OCI-LY3 (cell line): ENCODE data around the gene WDR20.

ENCODE experiments used
- CTCF ChIP-seq: fragments of 200-600, 300-600 bp; sonication (generic); IDR thresholded peaks from 2 replicates; pipeline ENCODE4 v1.5.1; 2014; ENCODE audit warnings: antibody characterized with exemption, low read length, low read depth
- EZH2phosphoT487 ChIP-seq: fragments of 200-600 bp; shearing (Covaris generic); IDR thresholded peaks from 2 replicates; pipeline ENCODE4 v1.6.1; 2018; ENCODE audit warnings: antibody characterized with exemption, mixed run types, low read depth

GRCh38 chr14:102241147-102241546 is 101.5 kb downstream of the WDR20 start:
- no peak for TF ChIP-seq CTCF
- TF ChIP-seq EZH2phosphoT487, result no peak
